IMR-90 (cell line): Measurements from ENCODE around the gene INO80. TPM values are rescaled to one million over a fixed set of nuclear protein-coding genes. Genes with fewer than 3 reads are reported as not detected.
A peak's percentile ranks its signal among the peaks of the same experiment; 100 is the strongest.

Experiments
- ATAC-seq: fragments of 200-7000 bp; cut with Tn5 transposase; 2 replicates; pipeline ENCODE4 v1.9.1; 2020; ENCODE audit warnings: low read depth, mild to moderate bottlenecking, moderate library complexity
- BruUV-seq: library from RNA; stranded (reverse); fragments of 400-500 nt; replicated peaks from 2 replicates; lab custom pipeline; 2021; lab: Mats Ljungman, UMichigan
- CTCF ChIA-PET: fragments of 300-600 bp; formaldehyde crosslinking; extraction: SDS; loops from one replicate; lab custom pipeline; 2021; ENCODE audit warnings: antibody characterized with exemption; lab: Yijun Ruan, JAX
- POLR2A ChIA-PET: fragments of 300-600 bp; sonication (Branson Sonifier 250); formaldehyde crosslinking; loops from one replicate; lab custom pipeline; 2022; ENCODE audit warnings: antibody characterized with exemption; ENCODE audit not compliant: unreplicated experiment; lab: Charles Lee
- DNase-seq: peaks from one replicate; pipeline ENCODE4 v3.0.0; 2013
- H2AFZ ChIP-seq: replicated peaks from 2 replicates; pipeline ENCODE3; 2013; ENCODE audit warnings: low read length, mild to moderate bottlenecking; ENCODE audit not compliant: poor library complexity
- H2AK5ac ChIP-seq: 2 replicates; pipeline ENCODE4 v1.6.1; 2013; ENCODE audit warnings: low read depth, low read length, inconsistent platforms
- H2AK9ac ChIP-seq: replicated peaks from 2 replicates; pipeline ENCODE3; 2013; ENCODE audit warnings: mild to moderate bottlenecking, low read depth, low read length, moderate library complexity; ENCODE audit not compliant: poor library complexity
- H2BK120ac ChIP-seq: 2 replicates; pipeline ENCODE4 v1.6.1; 2013; ENCODE audit warnings: low read depth, low read length, inconsistent platforms
- H2BK15ac ChIP-seq: 3 replicates; pipeline ENCODE4 v1.6.1; 2013; ENCODE audit warnings: low read depth, low read length, inconsistent platforms
- H2BK20ac ChIP-seq: 2 replicates; pipeline ENCODE4 v1.6.1; 2013; ENCODE audit warnings: low read depth, mild to moderate bottlenecking, inconsistent platforms, low read length, moderate library complexity
- H2BK5ac ChIP-seq: 2 replicates; pipeline ENCODE4 v1.6.1; 2013; ENCODE audit warnings: mild to moderate bottlenecking, low read depth, low read length, inconsistent platforms; ENCODE audit not compliant: poor library complexity, severe bottlenecking
- H3K14ac ChIP-seq: replicated peaks from 2 replicates; pipeline ENCODE4 v1.6.1; 2013; ENCODE audit warnings: low read depth, low read length, inconsistent platforms
- H3K18ac ChIP-seq: 2 replicates; pipeline ENCODE4 v1.6.1; 2013; ENCODE audit warnings: low read depth, low read length, control low read depth
- H3K23ac ChIP-seq: 2 replicates; pipeline ENCODE4 v1.6.1; 2013; ENCODE audit warnings: low read depth, low read length, inconsistent platforms
- H3K27ac ChIP-seq: 2 replicates; pipeline ENCODE4 v1.5.1; 2013; ENCODE audit warnings: mild to moderate bottlenecking, control low read depth, low read length; ENCODE audit not compliant: insufficient read depth
- H3K27me3 ChIP-seq: 2 replicates; pipeline ENCODE4 v1.6.1; 2013; ENCODE audit warnings: low read length; ENCODE audit not compliant: control insufficient read depth, insufficient read depth
- H3K36me3 ChIP-seq: 2 replicates; pipeline ENCODE4 v1.6.1; 2013; ENCODE audit warnings: low read length, mixed read lengths; ENCODE audit not compliant: control insufficient read depth, insufficient read depth
- H3K4ac ChIP-seq: 2 replicates; pipeline ENCODE4 v1.6.1; 2013; ENCODE audit warnings: low read depth, low read length, inconsistent platforms
- H3K4me1 ChIP-seq: 2 replicates; pipeline ENCODE4 v1.6.1; 2013; ENCODE audit warnings: low read length, mixed read lengths; ENCODE audit not compliant: control insufficient read depth, insufficient read depth
- H3K4me2 ChIP-seq: 2 replicates; pipeline ENCODE4 v1.6.1; 2013; ENCODE audit warnings: low read depth, mild to moderate bottlenecking, control low read depth, low read length, moderate library complexity
- H3K4me3 ChIP-seq: 2 replicates; pipeline ENCODE4 v1.5.1; 2013; ENCODE audit warnings: low read depth, mild to moderate bottlenecking, control low read depth, low read length, moderate library complexity; ENCODE audit not compliant: insufficient read depth
- H3K56ac ChIP-seq: 2 replicates; pipeline ENCODE4 v1.6.1; 2013; ENCODE audit warnings: low read length, inconsistent platforms; ENCODE audit not compliant: insufficient read depth; ENCODE audit errors: extremely low read depth
- H3K79me1 ChIP-seq, 2 experiments: 2 replicates each; pipeline ENCODE4 v1.6.1; 2013; ENCODE audit warnings: low read length in 2 of 2, inconsistent platforms in 1 of 2, low read depth in 1 of 2
- H3K9ac ChIP-seq: 2 replicates; pipeline ENCODE4 v1.6.1; 2013; ENCODE audit warnings: low read depth, low read length, control low read depth
- H3K9me1 ChIP-seq: 2 replicates; pipeline ENCODE4 v1.6.1; 2013; ENCODE audit warnings: low read length, inconsistent platforms; ENCODE audit not compliant: insufficient read depth
- H3K9me3 ChIP-seq: 2 replicates; pipeline ENCODE4 v1.6.1; 2013; ENCODE audit warnings: low read length; ENCODE audit not compliant: control insufficient read depth, insufficient read depth
- H4K20me1 ChIP-seq: 2 replicates; pipeline ENCODE4 v1.6.1; 2013; ENCODE audit warnings: low read length, inconsistent platforms; ENCODE audit not compliant: insufficient read depth
- H4K5ac ChIP-seq: 2 replicates; pipeline ENCODE4 v1.6.1; 2013; ENCODE audit warnings: mild to moderate bottlenecking, low read depth, low read length, control low read depth
- H4K8ac ChIP-seq, 2 experiments: 2 replicates each; pipeline ENCODE4 v1.6.1; 2013; ENCODE audit warnings: low read depth in 2 of 2, low read length in 2 of 2, control low read depth in 1 of 2, inconsistent platforms in 1 of 2
- H4K91ac ChIP-seq: 2 replicates; pipeline ENCODE4 v1.6.1; 2013; ENCODE audit warnings: low read depth, low read length, inconsistent platforms; ENCODE audit not compliant: insufficient read depth
- BHLHE40 ChIP-seq: fragments of 150-350 bp; IDR thresholded peaks from 2 replicates; pipeline ENCODE4 v1.6.1; 2016; ENCODE audit warnings: mild to moderate bottlenecking, low read depth, low read length
- CEBPB ChIP-seq: IDR thresholded peaks from 2 replicates; pipeline ENCODE4 v1.6.1; 2012; ENCODE audit warnings: low read depth, low read length, improper control_type of control experiment
- CHD1 ChIP-seq: IDR thresholded peaks from 2 replicates; pipeline ENCODE4 v1.6.1; 2012; ENCODE audit warnings: low read depth, low read length, improper control_type of control experiment
- CTCF ChIP-seq: conservative IDR thresholded peaks from 2 replicates; pipeline ENCODE4 v1.5.1; 2012; ENCODE audit warnings: mild to moderate bottlenecking, low read depth, low read length, improper control_type of control experiment
- MAZ ChIP-seq: IDR thresholded peaks from 2 replicates; pipeline ENCODE4 v1.6.1; 2012; ENCODE audit warnings: low read depth, mild to moderate bottlenecking, low read length, improper control_type of control experiment, moderate library complexity, borderline replicate concordance
- MXI1 ChIP-seq: IDR thresholded peaks from 2 replicates; pipeline ENCODE4 v1.6.1; 2012; ENCODE audit warnings: low read depth, mild to moderate bottlenecking, low read length, moderate library complexity, borderline replicate concordance
- POLR2A ChIP-seq: IDR thresholded peaks from 2 replicates; pipeline ENCODE4 v1.6.1; 2012; ENCODE audit warnings: mild to moderate bottlenecking, low read depth, low read length
- RAD21 ChIP-seq: IDR thresholded peaks from 2 replicates; pipeline ENCODE4 v1.6.1; 2012; ENCODE audit warnings: low read length, improper control_type of control experiment
- RCOR1 ChIP-seq: IDR thresholded peaks from 2 replicates; pipeline ENCODE4 v1.6.1; 2012; ENCODE audit warnings: mild to moderate bottlenecking, low read length, improper control_type of control experiment; ENCODE audit not compliant: insufficient replicate concordance
- RFX5 ChIP-seq: IDR thresholded peaks from 2 replicates; pipeline ENCODE4 v1.8.0; 2012; ENCODE audit warnings: low read depth, mild to moderate bottlenecking, low read length, moderate library complexity
- USF2 ChIP-seq: fragments of 150-350 bp; IDR thresholded peaks from 2 replicates; pipeline ENCODE4 v1.6.1; 2017; ENCODE audit warnings: mild to moderate bottlenecking, antibody characterized with exemption, low read length, low read depth
- WGBS, 2 experiments: methylation state at CpG; one replicate each; pipeline versions ENCODE4 v1.1.5 to v1.1.7; 2013; ENCODE audit warnings: missing lambda C conversion rate in 2 of 2; ENCODE audit not compliant: insufficient read length in 1 of 2; ENCODE audit errors: extremely low coverage in 2 of 2; 5-methylcytosine and 5-hydroxymethylcytosine counted together
- dilution Hi-C: fragments of 300-500 bp; cut with HindIII; formaldehyde crosslinking; loops from one replicate; pipeline ENCODE4 v1.14.3; 2018; ENCODE audit warnings: low sequenced_read_pairs; ENCODE audit not compliant: unreplicated experiment
- in situ Hi-C: fragments of 300-500 bp; cut with MboI; formaldehyde crosslinking; loops from 3 replicates; pipeline ENCODE4 v1.14.3; 2019; ENCODE audit warnings: low sequenced_read_pairs, inconsistent platforms, mixed read lengths
- intact Hi-C: fragments of 100-400 bp; cut with micrococcal nuclease; formaldehyde crosslinking; loops from 2 replicates; pipeline ENCODE4 v1.10.0; 2022
- polyA plus RNA-seq, 3 experiments: library from polyadenylated mRNA; depleted of rRNA; stranded (reverse); fragments of >200 nt; gene quantifications; 2 replicates each; pipeline ENCODE4 v1.2.3, GENCODE V29; 2012; ENCODE audit warnings: low replicate concordance in 1 of 3
- total RNA-seq: library from RNA; depleted of rRNA; stranded (reverse); fragments of >200 nt; gene quantifications from 2 replicates; pipeline ENCODE4 v1.2.3, GENCODE V29; 2012

INO80 gene
- total and polyA plus RNA-seq, 2 of the 4 experiments (the other 2 are of a cell fraction) = 6.0 to 13.3 TPM

GRCh38 chr15:40960151-40960885 lies 155.8 kb downstream of the INO80 start:
- Histone ChIP-seq H3K27ac (no peak overlapping the region), H3K4me2 (no peak overlapping the region), H3K23ac (no peak overlapping the region), H2AK5ac (peak overlapping the region; percentile 43; the same call in 1 of the 2 replicates), H4K5ac (no peak overlapping the region), H3K36me3 (peaks cover 21% of the 10 kb centered on the region), H3K56ac (no peak overlapping the region), H3K9me1 (peaks cover 24% of the 10 kb centered on the region), H2BK120ac (no peak overlapping the region), H3K79me1 (peaks cover 10 to 31% of the 10 kb centered on the region in 2 experiments), H3K18ac (no peak overlapping the region), H4K8ac (peak overlapping the region in 1 of 2 experiments; percentile 55; a peak in 1 of 4 replicates), H3K4me1 (peaks cover 21% of the 10 kb centered on the region), H3K27me3 (no peaks in the 10 kb centered on the region), H3K14ac (no peak overlapping the region), H2AK9ac (no peak overlapping the region), H2BK15ac (no peak overlapping the region), H4K91ac (peak overlapping the region; percentile 39; the same call in 1 of the 2 replicates), H2AFZ (peak overlapping the region; percentile 37), H2BK20ac (no peak overlapping the region), H4K20me1 (peaks cover 36% of the 10 kb centered on the region), H3K9ac (no peak overlapping the region), H3K4me3 (no peak overlapping the region), H3K4ac (peak overlapping the region; percentile 3; the same call in 1 of the 2 replicates), H3K9me3 (no peaks in the 10 kb centered on the region), H2BK5ac (no peak overlapping the region)
- in situ Hi-C loops = no loop called here
- DNase-seq (no peak), ATAC-seq (no peak)
- CTCF ChIA-PET = no interaction called here
- TF ChIP-seq USF2 (no peak), MXI1 (no peak), RCOR1 (no peak), POLR2A (no peak), MAZ (no peak), BHLHE40 (no peak), RAD21 (no peak), CTCF (no peak), RFX5 (no peak), CEBPB (no peak), CHD1 (no peak)
- intact Hi-C loops = no loop called here
- POLR2A ChIA-PET = no interaction called here
- 93% methylated on average over 2 of the region's 16 CpGs; no CpG with 5 or more reads in 1 of the 2 experiments for WGBS, 2 experiments
- dilution Hi-C loops = no loop called here
- BruUV-seq = no TSS peak
